Common myeloid progenitor, CD34-positive (primary cell): ENCODE measurements around the gene PRR36.
A peak's percentile ranks its signal among the peaks of the same experiment; 100 is the strongest.

Source experiments
- CTCF ChIA-PET: fragments of 350-600 bp; sonication (Branson Sonifier 250); formaldehyde crosslinking; loops from one replicate; lab custom pipeline; 2021; ENCODE audit warnings: antibody characterized with exemption; lab: Charles Lee
- POLR2A ChIA-PET: fragments of 350-600 bp; sonication (Branson Sonifier 250); formaldehyde crosslinking; loops from one replicate; lab custom pipeline; 2021; ENCODE audit warnings: antibody characterized with exemption; lab: Charles Lee
- DNase-seq, 3 donors: peaks; one replicate each; pipeline versions ENCODE4 v3.0.0 to v3.0.0-alpha.2; 2013
- H3K27ac ChIP-seq, 2 experiments: 1 replicate in 1 of 2; 2 replicates in 1 of 2; pipeline ENCODE4 v1.7.0; 2013; ENCODE audit warnings: inconsistent platforms in 2 of 2, low read length in 2 of 2, mild to moderate bottlenecking in 2 of 2, low read depth in 1 of 2, moderate library complexity in 1 of 2; ENCODE audit not compliant: severe bottlenecking in 2 of 2, insufficient read depth in 1 of 2, poor library complexity in 1 of 2
- H3K27me3 ChIP-seq, 5 experiments: replicated peaks in 2 of 5; 1 replicate in 3 of 5; 2 replicates in 2 of 5; pipeline versions ENCODE4 v1.6.1 to v1.7.0; 2013; ENCODE audit warnings: low read length in 4 of 5, mild to moderate bottlenecking in 2 of 5, moderate library complexity in 2 of 5, inconsistent platforms in 1 of 5; ENCODE audit not compliant: insufficient read depth in 5 of 5, control insufficient read depth in 4 of 5
- H3K36me3 ChIP-seq, 4 experiments: 1 replicate in 2 of 4; 2 replicates in 2 of 4; pipeline versions ENCODE4 v1.6.1 to v1.7.0; 2013; ENCODE audit warnings: low read length in 3 of 4, control low read depth in 1 of 4, mild to moderate bottlenecking in 1 of 4; ENCODE audit not compliant: control insufficient read depth in 4 of 4, insufficient read depth in 4 of 4
- H3K4me1 ChIP-seq, 4 experiments: 1 replicate in 3 of 4; 2 replicates in 1 of 4; pipeline versions ENCODE4 v1.6.1 to v1.7.1; 2013; ENCODE audit warnings: low read length in 3 of 4, mild to moderate bottlenecking in 3 of 4, control low read depth in 1 of 4, inconsistent platforms in 1 of 4, moderate library complexity in 1 of 4; ENCODE audit not compliant: control insufficient read depth in 4 of 4, insufficient read depth in 4 of 4; ENCODE audit errors: control extremely low read depth in 1 of 4
- H3K4me3 ChIP-seq, 7 experiments: 1 replicate in 4 of 7; 2 replicates in 3 of 7; pipeline versions ENCODE4 v1.5.1 to v1.7.0; 2013; ENCODE audit warnings: mild to moderate bottlenecking in 7 of 7, low read length in 6 of 7, moderate library complexity in 6 of 7, inconsistent platforms in 2 of 7, low read depth in 2 of 7, control low read depth in 1 of 7; ENCODE audit not compliant: insufficient read depth in 4 of 7, control insufficient read depth in 1 of 7; ENCODE audit errors: extremely low read depth in 1 of 7
- H3K9me3 ChIP-seq, 5 experiments: 1 replicate in 4 of 5; 2 replicates in 1 of 5; pipeline versions ENCODE4 v1.6.1 to v1.7.1; 2013; ENCODE audit warnings: low read length in 4 of 5, mild to moderate bottlenecking in 2 of 5, inconsistent platforms in 1 of 5, low read depth in 1 of 5, moderate library complexity in 1 of 5; ENCODE audit not compliant: control insufficient read depth in 4 of 5, insufficient read depth in 2 of 5; ENCODE audit errors: control extremely low read depth in 1 of 5
- WGBS: methylation state at CpG from one replicate; pipeline ENCODE4 v1.1.5; 2013; ENCODE audit not compliant: insufficient coverage; 5-methylcytosine and 5-hydroxymethylcytosine counted together

PRR36 gene

GRCh38 chr19:7863971-7864689 lies 10.1 kb downstream of the PRR36 start:
- H3K27me3 ChIP-seq = peaks cover 0 to 72% (median 20%) of the 10 kb centered on the region in 5 experiments

GRCh38 chr19:7863157-7863970 lies 10.8 kb downstream of the PRR36 start:
- Histone ChIP-seq H3K9me3 (no peaks in the 10 kb centered on the region), H3K27ac (no peak overlapping the region), H3K4me1 (peaks cover 0 to 35% (median 21%) of the 10 kb centered on the region in 4 experiments), H3K4me3 (peak overlapping the region in 1 of 7 experiments; percentile 19), H3K27me3 (peaks cover 0 to 73% (median 20%) of the 10 kb centered on the region in 5 experiments), H3K36me3 (no peaks in the 10 kb centered on the region)
- ChIA-PET POLR2A (no interaction called here), CTCF (interaction anchor here (3.9 kb wide), 1 partner anchor 10 kb away, joined by 20 read pairs; no protein-coding TSS in a partner anchor)
- DNase-seq = peak in 1 of 3 donors; percentile 15
- WGBS = 52% methylated on average over 83 of the region's 83 CpGs

More at GRCh38 chr19:7863971-7864689, 10.1 kb downstream of the PRR36 start:
- ChIA-PET CTCF (interaction anchor here (2.2 to 3.9 kb wide), 2 partner anchors 11 to 56 kb away, joined by 6 to 20 read pairs; partner anchors contain the start of gene SNAPC2), POLR2A (no interaction called here)
- Histone ChIP-seq H3K36me3 (no peaks in the 10 kb centered on the region), H3K4me3 (no peak overlapping the region), H3K9me3 (no peaks in the 10 kb centered on the region), H3K4me1 (peaks cover 0 to 40% (median 28%) of the 10 kb centered on the region in 4 experiments), H3K27ac (no peak overlapping the region)
- 79% methylated on average over 10 of the region's 21 CpGs for WGBS
- no peak for DNase-seq

DNA sequence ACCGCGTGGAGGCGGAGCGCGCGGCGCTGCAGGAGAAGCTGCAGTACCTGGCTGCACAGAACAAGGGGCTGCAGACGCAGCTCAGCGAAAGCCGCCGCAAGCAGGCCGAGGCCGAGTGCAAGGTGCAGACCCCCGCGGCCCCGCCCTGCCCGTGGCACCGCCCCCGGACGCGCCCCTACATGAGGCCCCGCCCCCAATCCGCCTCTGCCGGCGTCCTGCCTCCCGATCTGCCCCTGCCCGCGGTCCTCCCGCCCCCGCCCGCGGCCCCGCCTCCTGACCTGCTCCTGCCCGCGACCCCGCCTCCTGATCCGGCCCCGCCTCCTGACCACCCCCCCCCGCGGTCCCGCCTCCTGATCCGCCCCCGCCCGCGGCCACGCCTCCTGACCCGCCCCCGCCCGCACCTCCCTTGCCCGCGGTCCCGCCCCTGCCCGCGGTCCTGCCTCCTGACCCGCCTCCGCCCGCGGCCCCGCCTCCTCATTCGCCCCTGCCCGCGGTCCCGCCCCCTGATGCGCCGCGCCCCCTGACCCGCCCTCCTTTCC lies 11.7 kb downstream of the PRR36 start:
- ChIA-PET POLR2A (no interaction called here), CTCF (interaction anchor here (0.8 to 3.9 kb wide), 6 partner anchors 9 to 43 kb away, joined by 3 to 20 read pairs (median 4); partner anchors contain the start of gene LRRC8E)
- H3K4me1 ChIP-seq = peaks cover 0 to 29% (median 17%) of the 10 kb centered on the region in 4 experiments
- H3K36me3 ChIP-seq = no peaks in the 10 kb centered on the region
- 0% methylated on average over 21 of the region's 67 CpGs for WGBS
- no peaks in the 10 kb centered on the region for H3K9me3 ChIP-seq
- H3K4me3 ChIP-seq = peak overlapping the region; percentile 13 to 73 (median 58)
- peaks cover 0 to 71% (median 20%) of the 10 kb centered on the region in 5 experiments for H3K27me3 ChIP-seq
- DNase-seq = peak; percentile 63 to 79 (median 74)
- no peak overlapping the region for H3K27ac ChIP-seq

GRCh38 chr19:7861619-7862412 lies 12.4 kb downstream of the PRR36 start:
- POLR2A ChIA-PET = no interaction called here
- Histone ChIP-seq H3K27ac (no peak overlapping the region), H3K4me3 (peak overlapping the region; percentile 13 to 73 (median 58)), H3K4me1 (peaks cover 0 to 29% (median 17%) of the 10 kb centered on the region in 4 experiments), H3K27me3 (peaks cover 0 to 65% (median 20%) of the 10 kb centered on the region in 5 experiments), H3K36me3 (no peaks in the 10 kb centered on the region), H3K9me3 (no peaks in the 10 kb centered on the region)
- 18% methylated on average over 60 of the region's 63 CpGs for WGBS
- DNase-seq = no peak
- CTCF ChIA-PET = interaction anchor here (0.8 to 3.9 kb wide), 8 partner anchors 9 to 67 kb away, joined by 3 to 20 read pairs (median 3); partner anchors contain the start of genes LRRC8E and SNAPC2

DNA sequence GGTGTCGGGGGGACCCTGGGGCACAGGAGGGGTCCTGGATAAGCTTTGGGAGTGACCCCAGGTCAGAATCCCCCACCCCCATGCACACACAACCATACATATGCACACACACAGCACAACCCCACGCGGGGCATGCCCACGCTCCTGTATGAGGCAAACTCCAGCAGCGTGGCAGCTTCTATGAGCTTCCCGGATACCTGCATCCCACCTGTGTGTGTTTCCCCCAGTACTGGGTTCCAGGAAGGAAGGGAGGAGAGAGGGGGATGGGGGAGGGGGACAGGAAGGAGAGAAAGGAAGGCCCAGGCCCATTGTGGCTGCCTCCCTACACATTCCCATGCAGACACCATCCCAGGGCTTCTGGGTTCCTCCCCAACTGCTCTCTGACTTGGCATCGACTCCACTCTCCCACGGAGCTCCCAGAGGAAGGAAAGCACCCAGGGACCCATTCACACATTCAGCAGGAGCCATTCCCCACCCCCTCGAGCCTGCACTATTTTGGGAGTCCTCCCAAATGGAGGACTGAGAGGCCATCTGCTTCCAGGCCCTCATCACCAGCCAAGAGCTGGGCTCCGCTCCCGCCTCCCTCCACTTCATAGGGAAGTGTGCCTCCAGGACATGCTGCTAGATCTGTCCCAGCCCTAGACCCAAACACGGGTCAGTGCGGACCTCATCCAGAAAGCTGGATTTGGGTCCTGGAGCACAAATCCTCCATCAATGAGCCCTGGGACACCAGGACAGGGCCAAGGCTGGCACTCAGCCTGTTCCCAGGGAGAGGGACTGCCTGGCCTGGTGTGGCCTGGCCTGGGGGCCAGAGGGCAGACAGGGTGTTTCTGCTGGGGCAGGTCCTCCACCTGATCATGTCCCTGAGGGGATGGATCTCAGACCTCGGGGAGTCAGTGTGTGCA lies 13.2 kb downstream of the PRR36 start:
- Histone ChIP-seq H3K4me1 (peaks cover 0 to 29% (median 17%) of the 10 kb centered on the region in 4 experiments), H3K36me3 (no peaks in the 10 kb centered on the region), H3K27ac (no peak overlapping the region), H3K27me3 (peaks cover 0 to 59% (median 20%) of the 10 kb centered on the region in 5 experiments), H3K4me3 (no peak overlapping the region), H3K9me3 (no peaks in the 10 kb centered on the region)
- ChIA-PET CTCF (interaction anchor here (0.8 to 1.5 kb wide), 5 partner anchors 8 to 68 kb away, joined by 3 to 4 read pairs (median 3); partner anchors contain the start of genes LRRC8E, MAP2K7 and SNAPC2), POLR2A (no interaction called here)
- DNase-seq = no peak
- 86% methylated on average over 9 of the region's 14 CpGs for WGBS
